HepG2 (cell line): ENCODE measurements around the gene CYRIA. TPM values are rescaled to one million over a fixed set of nuclear protein-coding genes. Genes with fewer than 3 reads are reported as not detected.
A peak's percentile ranks its signal among the peaks of the same experiment; 100 is the strongest.

Source experiments
- ATAC-seq: fragments of 200-7000 bp; cut with Tn5 transposase; 3 replicates; pipeline ENCODE4 v1.9.1; 2020; ENCODE audit warnings: mild to moderate bottlenecking, moderate library complexity
- BruUV-seq: library from RNA; stranded (reverse); fragments of 400-500 nt; replicated peaks from 2 replicates; lab custom pipeline; 2021; lab: Mats Ljungman, UMichigan
- CTCF ChIA-PET: fragments of 300-600 bp; formaldehyde crosslinking; extraction: SDS; loops from one replicate; lab custom pipeline; 2021; ENCODE audit warnings: low total read pairs, inconsistent platforms, low intra/inter-chr PET ratio; lab: Yijun Ruan, JAX
- POLR2A ChIA-PET: fragments of 350-600 bp; sonication (Branson Sonifier 250); formaldehyde crosslinking; loops from one replicate; lab custom pipeline; 2020; ENCODE audit warnings: antibody characterized with exemption, inconsistent platforms; lab: Yijun Ruan, JAX
- DNase-seq: peaks from one replicate; pipeline ENCODE4 v3.0.0-alpha.2; 2015; ENCODE audit warnings: low spot score
- FAIRE-seq: peaks from 3 replicates; lab custom pipeline; 2011; peaks lifted over from hg19 to GRCh38; lab: Jason Lieb, UNC
- H2AFZ ChIP-seq: one replicate; pipeline ENCODE4 v1.6.1; 2011; ENCODE audit warnings: low read length, inconsistent platforms
- H3K27ac ChIP-seq: fragments of 300-600 bp; 3 replicates; pipeline ENCODE4 v1.8.0; 2011; ENCODE audit warnings: mixed run types, mild to moderate bottlenecking, mixed read lengths, low read length, inconsistent platforms; ENCODE audit not compliant: insufficient read depth; ENCODE audit errors: extremely low read length
- H3K27me3 ChIP-seq, 2 experiments: fragments of 200-600 bp in 1 of 2; 2 replicates in 1 of 2; 3 replicates in 1 of 2; pipeline versions ENCODE4 v1.6.0 to v1.8.0; 2011; ENCODE audit warnings: low read length in 2 of 2, mild to moderate bottlenecking in 2 of 2, moderate library complexity in 2 of 2, inconsistent platforms in 1 of 2; ENCODE audit not compliant: insufficient read depth in 2 of 2, control insufficient read depth in 1 of 2
- H3K36me3 ChIP-seq, 2 experiments: fragments of 200-600 bp in 1 of 2; replicated peaks in 1 of 2; 2 replicates in 1 of 2; 3 replicates in 1 of 2; pipeline versions ENCODE4 v1.5.1 to v1.8.0; 2011; ENCODE audit warnings: low read length in 2 of 2, inconsistent platforms in 1 of 2; ENCODE audit not compliant: insufficient read depth in 2 of 2, control insufficient read depth in 1 of 2
- H3K4me1 ChIP-seq: 2 replicates; pipeline ENCODE4 v1.5.1; 2012; ENCODE audit warnings: low read length, inconsistent platforms; ENCODE audit not compliant: insufficient read depth
- H3K4me2 ChIP-seq: 2 replicates; pipeline ENCODE4 v1.6.0; 2011; ENCODE audit warnings: low read depth, low read length, inconsistent platforms
- H3K4me3 ChIP-seq, 3 experiments: fragments of 200-600 bp in 1 of 3; sonication (generic), shearing (Covaris generic) in 1 of 3; replicated peaks in 1 of 3; 2 replicates each; pipeline ENCODE4 v1.5.1; 2011 to 2016; ENCODE audit warnings: low read length in 3 of 3, inconsistent platforms in 2 of 3, low read depth in 2 of 3, mild to moderate bottlenecking in 2 of 3, control low read depth in 1 of 3, mixed read lengths in 1 of 3; ENCODE audit not compliant: insufficient read depth in 1 of 3
- H3K79me2 ChIP-seq: one replicate; pipeline ENCODE4 v1.6.1; 2011; ENCODE audit warnings: low read length, inconsistent platforms; ENCODE audit not compliant: insufficient read depth
- H3K9ac ChIP-seq: 2 replicates; pipeline ENCODE4 v1.6.0; 2011; ENCODE audit warnings: mild to moderate bottlenecking, low read depth, low read length, inconsistent platforms; ENCODE audit not compliant: insufficient read depth
- H3K9me3 ChIP-seq: 2 replicates; pipeline ENCODE4 v1.5.1; 2012; ENCODE audit warnings: mild to moderate bottlenecking, low read length
- H4K20me1 ChIP-seq: 2 replicates; pipeline ENCODE4 v1.6.0; 2011; ENCODE audit warnings: inconsistent platforms, mild to moderate bottlenecking, low read length, moderate library complexity; ENCODE audit not compliant: insufficient read depth
- KDM6A ChIP-seq: IDR thresholded peaks from 2 replicates; pipeline ENCODE4 v1.6.1; 2016; ENCODE audit warnings: low read depth
- NFKBIZ ChIP-seq: IDR thresholded peaks from 2 replicates; pipeline ENCODE4 v1.6.1; 2018; ENCODE audit warnings: missing genetic modification reagents, missing compliant biosample characterization
- NR1H2 ChIP-seq: sonication (generic); formaldehyde crosslinking; IDR thresholded peaks from 2 replicates; pipeline ENCODE4 v1.8.1; 2022; ENCODE audit warnings: low read depth, missing genetic modification reagents, borderline replicate concordance
- PHB2 ChIP-seq: fragments of 450-650 bp; IDR thresholded peaks from 2 replicates; pipeline ENCODE4 v1.6.1; 2018; ENCODE audit not compliant: partially characterized antibody
- TBX2 ChIP-seq: sonication (generic); formaldehyde crosslinking; IDR thresholded peaks from 2 replicates; pipeline ENCODE4 v1.5.0; 2020; ENCODE audit warnings: missing genetic modification reagents, mild to moderate bottlenecking, borderline replicate concordance
- U2AF2 ChIP-seq: fragments of 200-400 bp; formaldehyde crosslinking; IDR thresholded peaks from 2 replicates; pipeline ENCODE4 v1.6.1; 2017; ENCODE audit warnings: low read depth, mild to moderate bottlenecking, low read length
- ZFX ChIP-seq: sonication (generic); formaldehyde crosslinking; IDR thresholded peaks from 2 replicates; pipeline ENCODE4 v1.4.0; 2020; ENCODE audit warnings: mild to moderate bottlenecking, low read depth, missing genetic modification reagents, moderate library complexity
- ZNF574 ChIP-seq: sonication (generic); formaldehyde crosslinking; IDR thresholded peaks from 2 replicates; pipeline ENCODE4 v1.4.0; 2020; ENCODE audit warnings: missing genetic modification reagents
- ZNF576 ChIP-seq: sonication (generic); formaldehyde crosslinking; IDR thresholded peaks from 2 replicates; pipeline ENCODE4 v1.4.0; 2020; ENCODE audit warnings: mild to moderate bottlenecking, missing genetic modification reagents
- ZNF616 ChIP-seq: sonication (generic); formaldehyde crosslinking; IDR thresholded peaks from 2 replicates; pipeline ENCODE4 v1.5.0; 2020; ENCODE audit warnings: low read depth, mild to moderate bottlenecking, missing genetic modification reagents
- ZNF652 ChIP-seq: IDR thresholded peaks from 2 replicates; pipeline ENCODE4 v1.6.1; 2016; ENCODE audit warnings: low read depth, borderline replicate concordance
- ZNF691 ChIP-seq: sonication (generic); formaldehyde crosslinking; IDR thresholded peaks from 2 replicates; pipeline ENCODE4 v1.4.0; 2020; ENCODE audit warnings: missing genetic modification reagents, low read depth, mild to moderate bottlenecking, borderline replicate concordance
- ZNF746 ChIP-seq: sonication (generic); formaldehyde crosslinking; IDR thresholded peaks from 2 replicates; pipeline ENCODE4 v1.8.0; 2022; ENCODE audit warnings: mild to moderate bottlenecking, missing genetic modification reagents
- WGBS: methylation state at CpG from one replicate; pipeline ENCODE4 v1.1.6; 2017; ENCODE audit warnings: low lambda C conversion rate; 5-methylcytosine and 5-hydroxymethylcytosine counted together
- in situ Hi-C: cut with HindIII; loops from 2 replicates; pipeline ENCODE4 v1.10.0; 2017; ENCODE audit warnings: low pct_unique_long_range_greater_than_20kb; ENCODE audit not compliant: extremely low pct_ligation_motif_present
- intact Hi-C: fragments of 100-400 bp; cut with micrococcal nuclease; formaldehyde crosslinking; loops from one replicate; pipeline ENCODE4 v1.10.0; 2022; ENCODE audit not compliant: unreplicated experiment
- polyA plus RNA-seq, 8 experiments: library from polyadenylated mRNA; depleted of rRNA in 3 of 8; stranded (reverse) in 7 of 8; unstranded in 1 of 8; fragments of >200 nt; fragmentation: Illumina TruSeq in 4 of 8; extraction: Trizol in 4 of 8; gene quantifications; 2 replicates each; pipeline versions ENCODE4 v1.2.1 to v1.2.3, GENCODE V29; 2011 to 2016; ENCODE audit warnings: low read depth in 4 of 8, missing spikeins in 1 of 8, mixed read lengths in 1 of 8; ENCODE audit not compliant: insufficient read depth in 1 of 8
- total RNA-seq, 5 experiments: library from RNA; depleted of rRNA; stranded (reverse); fragments of >200 nt; fragmentation: Illumina TruSeq; extraction: Trizol; gene quantifications; 2 replicates each; pipeline ENCODE4 v1.2.3, GENCODE V29; 2016; ENCODE audit warnings: low read depth in 1 of 5
- TF ChIP-seq, protein P1 (sequence below): IDR thresholded peaks from 2 replicates; pipeline ENCODE4 v1.6.1; 2012; ENCODE audit warnings: inconsistent platforms
- TF ChIP-seq, protein P2 (sequence below): sonication (generic); formaldehyde crosslinking; IDR thresholded peaks from 2 replicates; pipeline ENCODE4 v1.5.0; 2020; ENCODE audit warnings: missing genetic modification reagents

Gene CYRIA
- total and polyA plus RNA-seq, 2 of the 13 experiments (the other 11 are each of a cell fraction or from before 2014, with no cell fraction given): 0.09 TPM; not detected in 1

DNA sequence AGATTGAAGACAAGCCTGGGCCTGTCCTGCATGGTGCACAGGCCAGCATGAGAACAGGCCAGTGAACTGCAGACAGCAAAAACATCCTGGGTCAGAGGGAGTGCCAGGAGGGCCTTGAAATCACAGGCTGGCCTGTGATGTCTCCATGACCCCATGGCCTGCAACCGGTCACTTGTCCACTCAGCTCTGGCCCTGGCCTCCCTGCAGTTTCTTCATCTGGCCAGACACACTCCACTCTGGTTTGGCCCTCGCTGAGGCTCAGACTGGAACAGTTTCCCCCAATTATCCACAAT lies 12.6 kb downstream of the CYRIA start (continued):
- TF ChIP-seq ZNF574 (CRISPR knock-in tag): 0 out of 2 replicates have a peak, but pooled peaks have one; percentile 13
- TF ChIP-seq, protein P1, sequence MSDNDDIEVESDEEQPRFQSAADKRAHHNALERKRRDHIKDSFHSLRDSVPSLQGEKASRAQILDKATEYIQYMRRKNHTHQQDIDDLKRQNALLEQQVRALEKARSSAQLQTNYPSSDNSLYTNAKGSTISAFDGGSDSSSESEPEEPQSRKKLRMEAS: 0 out of 2 replicates have a peak, but pooled peaks have one; percentile 16
- TF ChIP-seq, all 625 proteins: peak for 11

- no peaks in the 10 kb centered on the region for H3K36me3 ChIP-seq
- ChIA-PET POLR2A (no interaction called here), CTCF (no interaction called here)
- H4K20me1 ChIP-seq: no peaks in the 10 kb centered on the region
- H3K9ac ChIP-seq: no peak overlapping the region
- DNase-seq (no peak), FAIRE-seq (no peak), ATAC-seq (no peak)
- no peak overlapping the region for H3K4me2 ChIP-seq
- no peaks in the 10 kb centered on the region for H3K9me3 ChIP-seq
- H3K27ac ChIP-seq: no peak overlapping the region
- in situ Hi-C loops (no loop called here), intact Hi-C loops (no loop called here)
- TF ChIP-seq U2AF2: no peak
- TF ChIP-seq, protein P2, sequence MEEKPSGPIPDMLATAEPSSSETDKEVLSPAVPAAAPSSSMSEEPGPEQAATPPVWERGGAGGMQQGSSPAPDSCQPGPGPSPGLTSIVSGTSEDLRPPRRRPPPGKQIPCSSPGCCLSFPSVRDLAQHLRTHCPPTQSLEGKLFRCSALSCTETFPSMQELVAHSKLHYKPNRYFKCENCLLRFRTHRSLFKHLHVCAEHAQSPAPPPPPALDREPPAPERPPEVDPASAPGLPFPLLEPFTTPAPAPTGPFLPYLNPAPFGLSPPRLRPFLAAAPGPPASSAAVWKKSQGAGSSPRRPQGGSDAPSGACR: no peak
- no peak for TF ChIP-seq ZNF746 (CRISPR knock-in tag)
- TF ChIP-seq NR1H2 (CRISPR knock-in tag): no peak
- TF ChIP-seq ZNF691: no peak
- TF ChIP-seq KDM6A (CRISPR knock-in tag): no peak
- TF ChIP-seq TBX2 (CRISPR knock-in tag): 0 out of 2 replicates have a peak, but pooled peaks have one; percentile 16
- 0 out of 2 replicates have a peak, but pooled peaks have one; percentile 28 for TF ChIP-seq ZNF652 (CRISPR knock-in tag)
- TF ChIP-seq PHB2: no peak
- TF ChIP-seq ZNF616 (CRISPR knock-in tag): no peak
- TF ChIP-seq ZFX (CRISPR knock-in tag): peak; percentile 2; the same call in 1 of the 2 replicates
- no peak for TF ChIP-seq NFKBIZ (CRISPR knock-in tag)
- TF ChIP-seq ZNF576 (CRISPR knock-in tag): no peak
- no peak overlapping the region for H2AFZ ChIP-seq
- no TSS peak for BruUV-seq
- 57% methylated on average over 8 of the region's 8 CpGs for WGBS
- H3K4me3 ChIP-seq: no peak overlapping the region
- peaks cover 0 to 3% of the 10 kb centered on the region in 2 experiments; a peak in 1 of 5 replicates for H3K27me3 ChIP-seq
- peaks cover 13% of the 10 kb centered on the region for H3K4me1 ChIP-seq
- H3K79me2 ChIP-seq: no peaks in the 10 kb centered on the region
Measured at GRCh38 chr2:16652296-16653082, 13.1 kb downstream of the CYRIA start.
